Spleen (tissue), 7 donors: ENCODE data around the gene DYSF.

Source experiments
- CTCF ChIP-seq, 11 experiments: fragments of 200-600 bp in 7 of 11; fragments of 450-650 bp in 4 of 11; sonication (generic) in 4 of 11; IDR thresholded peaks in 8 of 11; conservative IDR thresholded peaks in 3 of 11; 1 replicate in 7 of 11; 2 replicates in 4 of 11; pipeline versions ENCODE4 v1.4.0 to v1.8.0; 2016 to 2021; ENCODE audit warnings: antibody characterized with exemption in 11 of 11, inconsistent platforms in 4 of 11, mild to moderate bottlenecking in 1 of 11
- POLR2A ChIP-seq, 3 donors: fragments of 450-650 bp; IDR thresholded peaks; one replicate each; pipeline ENCODE4 v1.5.1; 2017; ENCODE audit warnings: antibody characterized with exemption in 3 of 3, mild to moderate bottlenecking in 1 of 3
- POLR2AphosphoS5 ChIP-seq, 3 donors: sonication (generic); formaldehyde crosslinking; IDR thresholded peaks; one replicate each; pipeline ENCODE4 v1.5.1; 2017; ENCODE audit warnings: antibody characterized with exemption in 3 of 3
- donor health status: DM: no; HTN: no; CAD: no; lungs with moderate emphysema.
- donor health status: DM: no; HTN: no; CAD: no.
- donor health status: DM: no; HTN: no; CAD: no.

DNA sequence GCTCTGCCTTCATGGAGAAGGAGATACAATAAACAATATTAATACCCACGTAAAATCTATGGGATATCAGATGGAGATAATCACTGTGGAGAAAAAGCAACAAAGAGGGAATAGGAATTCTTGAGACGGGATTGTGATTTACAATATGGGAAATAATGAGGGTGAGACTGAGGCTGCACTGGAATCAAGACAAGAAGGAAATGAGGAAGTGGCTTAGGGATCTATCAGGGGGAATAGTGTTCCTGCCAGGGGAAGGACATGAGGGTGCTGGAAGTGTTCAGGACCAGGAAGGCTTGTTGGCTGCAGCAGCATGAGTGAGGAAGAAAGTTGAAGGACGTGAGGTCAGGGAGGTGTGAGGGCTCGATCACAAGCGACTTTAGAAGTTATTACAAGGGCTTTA, 182.4 kb downstream of the DYSF start:
- no peak for TF ChIP-seq POLR2A (IDR thresholded peaks at IDR 0.05)
- no peak for TF ChIP-seq CTCF (IDR thresholded peaks at IDR 0.05 in 8 of 11, conservative IDR thresholded peaks at IDR 0.05 in 3 of 11)
- TF ChIP-seq POLR2AphosphoS5 (IDR thresholded peaks at IDR 0.05), result no peak
